Thyroid gland (tissue), 4 donors: ENCODE data around the gene SETBP1.

ENCODE experiments used
- POLR2A ChIP-seq, 2 donors: fragments of 450-650 bp; IDR thresholded peaks; one replicate each; pipeline ENCODE4 v1.6.1; 2017; ENCODE audit warnings: antibody characterized with exemption in 2 of 2, mild to moderate bottlenecking in 2 of 2, moderate library complexity in 1 of 2
- TF ChIP-seq, protein P1 (sequence below), 6 experiments: fragments of 200-600 bp in 3 of 6; fragments of 450-650 bp in 3 of 6; sonication (generic) in 3 of 6; IDR thresholded peaks; one replicate each; pipeline ENCODE4 v1.5.1; 2016 to 2019; ENCODE audit warnings: antibody characterized with exemption in 6 of 6, mild to moderate bottlenecking in 2 of 6, inconsistent platforms in 1 of 6, moderate library complexity in 1 of 6

DNA sequence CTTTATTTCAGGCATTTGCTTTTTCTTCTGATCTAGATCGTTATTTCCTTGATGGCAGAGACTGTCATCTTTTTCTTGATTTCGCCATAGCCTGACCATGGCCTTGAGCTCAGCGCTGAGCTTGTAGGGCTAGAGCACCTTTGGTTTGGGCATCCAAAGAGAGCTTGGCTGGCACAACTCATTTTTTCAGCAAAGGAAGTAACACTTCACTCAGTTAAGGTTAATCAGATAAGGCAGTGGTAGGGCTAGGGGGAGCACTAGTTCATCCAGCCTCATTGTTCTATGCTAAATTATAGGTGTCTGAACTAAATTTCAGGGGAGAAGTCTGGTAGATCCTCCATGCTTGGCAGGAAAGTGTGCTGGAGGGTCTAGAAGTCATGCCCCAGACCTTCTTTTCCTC lies 125.0 kb downstream of the SETBP1 start:
- TF ChIP-seq, protein P1, sequence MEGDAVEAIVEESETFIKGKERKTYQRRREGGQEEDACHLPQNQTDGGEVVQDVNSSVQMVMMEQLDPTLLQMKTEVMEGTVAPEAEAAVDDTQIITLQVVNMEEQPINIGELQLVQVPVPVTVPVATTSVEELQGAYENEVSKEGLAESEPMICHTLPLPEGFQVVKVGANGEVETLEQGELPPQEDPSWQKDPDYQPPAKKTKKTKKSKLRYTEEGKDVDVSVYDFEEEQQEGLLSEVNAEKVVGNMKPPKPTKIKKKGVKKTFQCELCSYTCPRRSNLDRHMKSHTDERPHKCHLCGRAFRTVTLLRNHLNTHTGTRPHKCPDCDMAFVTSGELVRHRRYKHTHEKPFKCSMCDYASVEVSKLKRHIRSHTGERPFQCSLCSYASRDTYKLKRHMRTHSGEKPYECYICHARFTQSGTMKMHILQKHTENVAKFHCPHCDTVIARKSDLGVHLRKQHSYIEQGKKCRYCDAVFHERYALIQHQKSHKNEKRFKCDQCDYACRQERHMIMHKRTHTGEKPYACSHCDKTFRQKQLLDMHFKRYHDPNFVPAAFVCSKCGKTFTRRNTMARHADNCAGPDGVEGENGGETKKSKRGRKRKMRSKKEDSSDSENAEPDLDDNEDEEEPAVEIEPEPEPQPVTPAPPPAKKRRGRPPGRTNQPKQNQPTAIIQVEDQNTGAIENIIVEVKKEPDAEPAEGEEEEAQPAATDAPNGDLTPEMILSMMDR (IDR thresholded peaks at IDR 0.05): no peak
- no peak for TF ChIP-seq POLR2A (IDR thresholded peaks at IDR 0.05)
